Naive thymus-derived CD8-positive, alpha-beta T cell (primary cell): ENCODE data around the gene MME. TPM values are rescaled to one million over a fixed set of nuclear protein-coding genes. Genes with fewer than 3 reads are reported as not detected.

Experiments used
- ATAC-seq, 2 donors: fragments of 150-1000 bp; cut with Tn5 transposase in 1 of 2; sonication (Bioruptor Pico), chemical (Tn5 transposase) in 1 of 2; 1 replicate in 1 of 2; 2 replicates in 1 of 2; pipeline ENCODE4 v1.10.0; 2021; ENCODE audit warnings: mild to moderate bottlenecking in 2 of 2, moderate library complexity in 2 of 2
- POLR2A ChIA-PET: fragments of 350-600 bp; sonication (Branson Sonifier 250); formaldehyde crosslinking; loops from one replicate; lab custom pipeline; 2021; ENCODE audit warnings: antibody characterized with exemption; lab: Charles Lee
- DNase-seq, 10 donors: peaks; one replicate each; pipeline versions ENCODE4 v3.0.0 to v3.0.0-alpha.2; 2020 to 2022
- H3K27ac Mint-ChIP-seq, 10 donors: one replicate each; pipeline ENCODE4 v1.8.0; 2020 to 2022; ENCODE audit warnings: mild to moderate bottlenecking in 10 of 10, mixed read lengths in 10 of 10, moderate library complexity in 4 of 10, inconsistent platforms in 1 of 10
- H3K27me3 Mint-ChIP-seq, 5 donors: one replicate each; pipeline ENCODE4 v1.8.0; 2021 to 2022; ENCODE audit warnings: mixed read lengths in 5 of 5
- H3K36me3 Mint-ChIP-seq, 3 donors: one replicate each; pipeline ENCODE4 v1.8.0; 2020 to 2022; ENCODE audit warnings: mixed read lengths in 3 of 3, mild to moderate bottlenecking in 2 of 3, inconsistent platforms in 1 of 3
- H3K4me1 Mint-ChIP-seq, 4 donors: one replicate each; pipeline ENCODE4 v1.8.0; 2021 to 2022; ENCODE audit warnings: mixed read lengths in 4 of 4
- H3K4me3 Mint-ChIP-seq, 10 donors: one replicate each; pipeline ENCODE4 v1.8.0; 2020 to 2022; ENCODE audit warnings: mild to moderate bottlenecking in 10 of 10, mixed read lengths in 10 of 10, moderate library complexity in 6 of 10, inconsistent platforms in 1 of 10
- H3K9me3 Mint-ChIP-seq, 9 donors: one replicate each; pipeline ENCODE4 v1.8.0; 2020 to 2022; ENCODE audit warnings: mixed read lengths in 9 of 9, mild to moderate bottlenecking in 3 of 9, inconsistent platforms in 1 of 9, moderate library complexity in 1 of 9
- polyA plus RNA-seq, 3 donors: library from polyadenylated mRNA; unstranded; fragments of 300-500 nt; fragmentation: Illumina TruSeq; gene quantifications; one replicate each; pipeline ENCODE4 v1.2.3, GENCODE V29; 2021
- total RNA-seq, 8 experiments: library from RNA in 2 of 8; stranded (reverse) in 2 of 8; gene quantifications; one replicate each; pipeline ENCODE4 v1.2.3 and lab custom pipeline; 2021 to 2026

MME gene
- total and polyA plus RNA-seq, 5 experiments from 2014 or later, result 0.91 to 1.3 TPM; not detected in 3

DNA sequence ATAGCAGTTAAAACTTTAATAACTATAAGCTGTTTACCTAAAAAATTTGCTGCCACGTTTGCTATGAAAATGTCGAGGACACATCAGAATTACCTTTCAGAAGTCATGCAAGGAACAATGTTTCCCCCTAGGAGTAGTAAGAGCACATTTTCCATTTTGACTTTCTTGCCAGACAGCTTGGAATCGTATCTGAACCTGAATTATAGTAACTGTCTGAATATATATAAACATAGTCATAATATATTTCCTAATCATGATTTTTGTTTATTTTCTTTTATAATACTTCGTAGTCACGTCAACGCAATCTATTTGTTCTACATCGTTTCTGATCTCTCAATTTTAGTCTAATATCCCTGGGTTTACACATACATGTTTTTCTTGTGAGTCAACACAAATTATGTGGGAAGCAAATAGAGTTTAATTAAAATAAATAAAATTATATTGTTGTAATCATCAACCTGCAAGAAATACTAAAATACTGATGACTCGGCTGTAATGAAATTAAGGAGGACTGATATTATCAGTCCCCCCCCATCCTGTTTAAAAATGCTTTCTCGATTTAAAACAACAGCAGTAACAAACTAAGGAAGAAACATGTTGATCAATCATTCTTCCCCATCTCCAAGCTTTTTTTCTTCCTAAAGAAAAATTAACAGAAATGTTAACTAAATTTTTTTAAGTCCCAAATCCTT, 78.4 kb downstream of the MME start:
- peaks cover 0 to 2% (median 0%) of the 10 kb centered on the region in 9 donors for H3K9me3 Mint-ChIP-seq
- ATAC-seq (no peak), DNase-seq (no peak)
- H3K27ac Mint-ChIP-seq, result no peak overlapping the region
- H3K27me3 Mint-ChIP-seq, result no peaks in the 10 kb centered on the region
- H3K4me3 Mint-ChIP-seq, result no peak overlapping the region
- no peaks in the 10 kb centered on the region for H3K36me3 Mint-ChIP-seq
- POLR2A ChIA-PET, result no interaction called here
- peaks cover 0 to 2% (median 0%) of the 10 kb centered on the region in 4 donors for H3K4me1 Mint-ChIP-seq

DNA sequence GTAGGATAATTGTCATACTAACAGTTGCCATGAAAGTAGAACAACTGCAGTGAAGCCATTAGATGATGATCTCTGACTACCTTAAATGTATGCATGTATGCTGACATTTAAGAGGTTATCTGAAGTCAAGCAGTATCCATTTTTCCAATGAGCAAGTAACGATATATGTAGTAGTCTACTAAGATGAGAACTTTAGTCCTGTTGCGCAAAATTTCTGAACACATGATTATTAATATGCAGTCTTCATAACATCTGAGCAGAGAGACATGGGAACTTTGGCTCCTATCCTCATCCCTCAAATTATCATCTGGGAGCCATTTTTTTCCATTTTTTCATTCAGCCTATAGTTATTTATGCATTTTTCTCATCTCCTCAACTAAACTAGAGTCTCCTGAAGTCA, 79.2 kb downstream of the MME start:
- no peaks in the 10 kb centered on the region for H3K4me1 Mint-ChIP-seq
- H3K9me3 Mint-ChIP-seq, result peaks cover 0 to 2% (median 0%) of the 10 kb centered on the region in 9 donors
- no peak overlapping the region for H3K27ac Mint-ChIP-seq
- no peaks in the 10 kb centered on the region for H3K36me3 Mint-ChIP-seq
- no peak for ATAC-seq
- DNase-seq, result no peak
- POLR2A ChIA-PET, result no interaction called here
- H3K27me3 Mint-ChIP-seq, result no peaks in the 10 kb centered on the region
- no peak overlapping the region for H3K4me3 Mint-ChIP-seq

DNA sequence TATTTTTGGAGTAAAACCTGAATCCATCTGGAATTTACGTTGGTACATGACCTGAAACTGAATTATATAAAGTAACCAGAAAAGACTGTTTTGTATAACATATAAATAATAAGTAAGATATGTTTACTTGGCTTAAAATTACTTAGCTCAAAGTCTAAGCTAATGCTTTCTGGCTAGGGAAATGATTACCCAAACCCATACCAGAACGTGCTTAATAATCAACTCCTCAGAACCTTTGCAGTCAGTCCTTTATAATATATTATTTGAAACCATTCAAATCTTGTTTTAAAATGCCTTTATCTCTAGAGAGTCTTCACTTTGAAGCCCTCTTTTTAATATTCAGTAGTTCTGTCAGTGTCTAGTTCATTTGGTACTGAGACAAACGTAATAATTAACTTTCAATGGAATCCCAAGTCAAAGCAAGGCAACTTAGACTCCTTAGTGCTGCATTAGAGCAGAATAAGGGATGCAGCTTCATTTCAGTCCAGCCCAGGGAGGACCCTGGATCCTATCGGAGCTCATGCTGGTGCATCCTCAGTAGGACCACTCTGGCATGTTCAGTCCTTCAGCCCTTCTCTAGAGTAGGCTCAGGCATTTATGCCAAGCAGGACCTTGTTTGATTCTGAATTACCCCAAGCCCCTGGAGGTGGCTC, 81.6 kb downstream of the MME start:
- ATAC-seq (no peak), DNase-seq (no peak)
- H3K9me3 Mint-ChIP-seq, result no peaks in the 10 kb centered on the region
- no peaks in the 10 kb centered on the region for H3K36me3 Mint-ChIP-seq
- no peaks in the 10 kb centered on the region for H3K27me3 Mint-ChIP-seq
- no peak overlapping the region for H3K27ac Mint-ChIP-seq
- H3K4me1 Mint-ChIP-seq, result no peaks in the 10 kb centered on the region
- H3K4me3 Mint-ChIP-seq, result no peak overlapping the region
- POLR2A ChIA-PET, result no interaction called here

DNA sequence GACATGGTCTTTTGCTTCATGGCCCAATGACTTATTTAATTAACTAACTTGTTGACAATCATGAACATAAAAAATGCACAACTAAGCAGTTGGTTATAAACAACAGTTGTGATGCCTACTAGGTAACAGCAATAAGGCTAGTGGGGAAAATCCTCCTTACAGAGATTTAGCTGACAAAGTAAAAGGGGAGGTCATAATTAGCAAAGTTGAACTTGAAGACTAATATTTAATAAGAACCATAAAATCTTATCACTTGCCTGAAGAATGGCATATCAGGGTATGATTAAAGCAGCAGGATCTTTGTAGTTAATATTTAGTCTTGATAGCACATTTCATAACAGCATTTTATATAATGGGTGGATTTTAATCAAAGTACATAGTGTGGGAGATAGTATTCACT, 84.2 kb downstream of the MME start:
- Mint-ChIP-seq H3K4me3 (no peak overlapping the region), H3K36me3 (no peaks in the 10 kb centered on the region), H3K27me3 (no peaks in the 10 kb centered on the region), H3K4me1 (no peaks in the 10 kb centered on the region), H3K27ac (no peak overlapping the region), H3K9me3 (peaks cover 0 to 3% (median 0%) of the 10 kb centered on the region in 9 donors)
- POLR2A ChIA-PET, result no interaction called here
- ATAC-seq (no peak), DNase-seq (no peak)

DNA sequence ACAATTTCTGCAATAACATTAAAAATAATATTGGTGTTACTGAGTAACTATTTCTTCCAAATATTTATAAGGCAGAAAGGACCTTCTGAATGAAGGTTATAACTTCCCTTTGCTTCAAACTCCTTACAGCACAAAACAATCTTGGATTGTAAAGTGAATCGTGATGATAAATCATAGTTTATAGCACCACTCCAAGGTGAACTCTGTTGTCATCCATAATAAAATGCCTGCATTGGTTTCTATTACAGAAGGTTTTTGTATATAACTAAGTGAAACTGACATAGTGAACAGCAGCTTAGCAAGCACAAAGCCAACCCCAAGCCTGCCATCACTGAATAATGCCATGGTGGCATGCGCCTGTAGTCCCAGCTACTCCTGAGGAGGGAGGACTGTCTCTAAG, 86.3 kb downstream of the MME start:
- DNase-seq (no peak), ATAC-seq (no peak)
- H3K36me3 Mint-ChIP-seq, result no peaks in the 10 kb centered on the region
- H3K4me3 Mint-ChIP-seq, result no peak overlapping the region
- no peaks in the 10 kb centered on the region for H3K27me3 Mint-ChIP-seq
- no peak overlapping the region for H3K27ac Mint-ChIP-seq
- no peaks in the 10 kb centered on the region for H3K4me1 Mint-ChIP-seq
- POLR2A ChIA-PET, result no interaction called here
- H3K9me3 Mint-ChIP-seq, result peaks cover 0 to 6% (median 0%) of the 10 kb centered on the region in 9 donors

DNA sequence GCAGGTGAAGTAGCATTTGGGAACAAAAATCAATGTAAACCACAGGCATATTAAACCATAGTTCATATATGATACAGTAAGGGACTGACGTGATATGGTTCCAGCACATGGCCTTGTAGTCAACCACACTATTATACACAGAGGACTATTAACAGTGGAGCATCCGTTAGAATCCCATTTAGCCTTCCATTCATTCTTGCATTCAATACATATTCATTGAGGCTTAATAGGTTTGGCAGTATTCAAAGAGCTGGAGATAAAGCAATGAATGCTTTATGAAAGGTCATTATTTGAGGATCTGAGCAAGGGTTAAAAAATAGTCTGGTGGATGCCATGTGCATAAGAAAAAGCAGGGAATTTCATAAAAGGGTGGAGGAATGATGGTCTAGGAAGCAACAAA, 89.1 kb downstream of the MME start:
- H3K4me3 Mint-ChIP-seq, result no peak overlapping the region
- H3K9me3 Mint-ChIP-seq, result peaks cover 0 to 6% (median 0%) of the 10 kb centered on the region in 9 donors

DNA sequence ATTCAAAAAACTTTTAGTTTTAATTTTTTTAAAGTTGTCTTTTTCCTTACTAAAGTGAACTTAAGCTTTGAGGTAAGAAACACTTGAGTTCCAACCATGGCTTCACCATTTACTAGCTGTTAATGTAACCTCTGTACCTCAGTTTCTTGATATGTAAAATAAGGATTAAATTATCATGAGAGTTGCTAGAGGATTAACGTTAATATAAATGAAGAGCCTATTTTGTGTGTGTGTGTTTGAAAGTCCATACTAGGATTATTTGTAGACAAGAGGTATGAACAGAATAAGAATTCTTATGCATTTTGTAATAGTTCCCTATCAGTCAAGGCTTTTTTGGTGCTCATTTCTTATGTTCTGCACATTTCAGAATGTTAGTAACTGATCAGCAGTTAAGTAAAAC, 93.7 kb downstream of the MME start:
- DNase-seq (no peak), ATAC-seq (no peak)
- peaks cover 0 to 3% (median 0%) of the 10 kb centered on the region in 9 donors for H3K9me3 Mint-ChIP-seq
- H3K4me1 Mint-ChIP-seq, result peaks cover 0 to 2% (median 0%) of the 10 kb centered on the region in 4 donors
- POLR2A ChIA-PET, result no interaction called here
- no peak overlapping the region for H3K27ac Mint-ChIP-seq
- H3K4me3 Mint-ChIP-seq, result no peak overlapping the region
- peaks cover 0 to 1% (median 0%) of the 10 kb centered on the region in 5 donors for H3K27me3 Mint-ChIP-seq
- H3K36me3 Mint-ChIP-seq, result no peaks in the 10 kb centered on the region

More for the DNA sequence above, 89.1 kb downstream of the MME start:
- Mint-ChIP-seq H3K4me1 (no peaks in the 10 kb centered on the region), H3K27me3 (no peaks in the 10 kb centered on the region), H3K27ac (no peak overlapping the region), H3K36me3 (no peaks in the 10 kb centered on the region)
- POLR2A ChIA-PET, result no interaction called here
- ATAC-seq (no peak), DNase-seq (no peak)

DNA sequence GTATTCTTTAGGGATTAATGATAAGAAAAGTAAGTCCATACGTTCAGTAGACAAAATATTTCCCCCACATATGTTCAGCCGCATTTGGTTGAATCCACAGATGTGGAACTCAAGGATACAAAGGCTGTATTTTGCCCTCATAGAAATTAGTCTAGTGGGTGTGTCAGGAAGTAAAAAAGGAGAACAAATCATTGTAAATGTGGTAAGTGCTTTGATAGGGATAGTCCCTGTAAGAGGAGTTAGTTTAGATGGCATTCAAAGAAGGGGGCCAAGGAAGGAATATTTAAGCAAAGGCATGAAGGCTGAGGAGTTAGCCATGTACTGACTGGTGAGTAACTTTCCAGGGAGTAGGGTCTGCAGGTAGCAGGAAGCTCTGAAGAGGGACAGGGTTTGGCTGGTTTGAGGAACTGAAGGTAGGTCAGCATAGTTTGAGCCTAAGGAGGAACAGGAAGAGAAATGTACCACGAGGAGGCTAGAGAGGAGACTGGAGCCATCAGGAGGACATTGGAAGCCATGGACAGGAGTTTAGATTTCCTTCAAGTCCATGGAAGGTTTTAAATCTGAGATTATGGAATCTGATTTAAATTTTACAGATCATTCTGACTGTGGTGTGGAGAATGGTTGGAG, 98.8 kb downstream of the MME start:
- no peaks in the 10 kb centered on the region for H3K36me3 Mint-ChIP-seq
- ATAC-seq (no peak), DNase-seq (no peak)
- H3K9me3 Mint-ChIP-seq, result peaks cover 0 to 4% (median 0%) of the 10 kb centered on the region in 9 donors
- no peak overlapping the region for H3K4me3 Mint-ChIP-seq
- POLR2A ChIA-PET, result no interaction called here
- peaks cover 0 to 4% (median 0%) of the 10 kb centered on the region in 5 donors for H3K27me3 Mint-ChIP-seq
- H3K27ac Mint-ChIP-seq, result no peak overlapping the region
- H3K4me1 Mint-ChIP-seq, result peaks cover 0 to 11% (median 0%) of the 10 kb centered on the region in 4 donors

DNA sequence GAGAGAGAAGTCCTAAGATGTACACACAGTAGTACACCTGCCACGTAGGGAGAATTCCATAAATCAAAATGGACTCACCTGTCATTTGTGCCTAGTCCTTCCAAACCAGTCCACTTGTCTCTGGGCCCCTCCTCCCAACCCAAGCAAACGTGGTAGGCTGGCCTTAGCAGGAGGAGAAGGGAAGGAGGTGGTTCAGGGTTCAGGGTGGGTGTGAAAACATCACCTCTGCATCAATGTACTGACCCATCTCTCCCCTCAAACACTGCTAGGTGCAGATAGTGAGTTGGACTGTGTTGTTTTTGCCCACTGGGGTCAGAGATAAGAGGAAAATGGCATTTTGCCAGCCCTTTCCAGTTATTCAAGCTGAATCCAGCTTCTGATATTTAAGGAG, 99.3 kb downstream of the MME start:
- Mint-ChIP-seq H3K4me1 (peaks cover 0 to 16% (median 0%) of the 10 kb centered on the region in 4 donors), H3K4me3 (no peak overlapping the region), H3K27ac (no peak overlapping the region), H3K36me3 (no peaks in the 10 kb centered on the region), H3K9me3 (peaks cover 0 to 4% (median 0%) of the 10 kb centered on the region in 9 donors), H3K27me3 (peaks cover 0 to 4% (median 0%) of the 10 kb centered on the region in 5 donors)
- POLR2A ChIA-PET, result no interaction called here
- ATAC-seq (no peak), DNase-seq (no peak)

DNA sequence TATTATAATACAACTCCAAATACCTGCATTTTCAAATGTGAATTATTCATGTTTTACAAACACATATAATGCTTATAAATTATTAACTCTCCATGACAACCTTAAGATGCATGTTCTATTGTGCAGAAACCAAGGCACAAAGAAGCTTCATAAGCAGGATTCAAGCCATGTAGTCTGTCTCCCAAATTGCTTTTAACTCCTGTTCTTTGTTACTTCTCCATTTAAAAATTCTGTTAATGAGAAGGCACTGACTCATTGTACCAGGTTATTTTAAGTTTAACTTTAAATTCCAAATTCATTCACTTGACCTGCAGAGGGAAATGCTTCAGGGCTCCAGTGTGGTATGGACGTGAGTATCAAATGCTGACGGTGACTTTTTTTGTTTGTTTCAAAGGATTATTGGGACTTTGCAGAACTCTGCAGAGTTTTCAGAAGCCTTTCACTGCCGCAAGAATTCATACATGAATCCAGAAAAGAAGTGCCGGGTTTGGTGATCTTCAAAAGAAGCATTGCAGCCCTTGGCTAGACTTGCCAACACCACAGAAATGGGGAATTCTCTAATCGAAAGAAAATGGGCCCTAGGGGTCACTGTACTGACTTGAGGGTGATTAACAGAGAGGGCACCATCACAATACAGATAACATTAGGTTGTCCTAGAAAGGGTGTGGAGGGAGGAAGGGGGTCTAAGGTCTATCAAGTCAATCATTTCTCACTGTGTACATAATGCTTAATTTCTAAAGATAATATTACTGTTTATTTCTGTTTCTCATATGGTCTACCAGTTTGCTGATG, 100.0 kb downstream of the MME start:
- Mint-ChIP-seq H3K27me3 (peaks cover 0 to 4% (median 0%) of the 10 kb centered on the region in 5 donors), H3K4me1 (peaks cover 0 to 20% (median 0%) of the 10 kb centered on the region in 4 donors), H3K36me3 (no peaks in the 10 kb centered on the region), H3K27ac (no peak overlapping the region), H3K9me3 (peaks cover 0 to 4% (median 0%) of the 10 kb centered on the region in 9 donors), H3K4me3 (no peak overlapping the region)
- ATAC-seq (no peak), DNase-seq (no peak)
- POLR2A ChIA-PET, result no interaction called here

DNA sequence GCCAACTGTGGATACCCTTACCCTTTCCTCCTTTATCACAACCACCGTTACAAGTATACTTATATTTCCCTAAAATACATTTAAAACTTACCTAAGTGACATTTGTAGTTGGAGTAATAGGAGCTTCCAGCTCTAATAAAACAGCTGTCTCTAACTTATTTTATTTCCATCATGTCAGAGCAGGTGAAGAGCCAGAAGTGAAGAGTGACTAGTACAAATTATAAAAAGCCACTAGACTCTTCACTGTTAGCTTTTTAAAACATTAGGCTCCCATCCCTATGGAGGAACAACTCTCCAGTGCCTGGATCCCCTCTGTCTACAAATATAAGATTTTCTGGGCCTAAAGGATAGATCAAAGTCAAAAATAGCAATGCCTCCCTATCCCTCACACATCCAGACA, 102.3 kb downstream of the MME start:
- Mint-ChIP-seq H3K27me3 (peaks cover 0 to 4% (median 0%) of the 10 kb centered on the region in 5 donors), H3K4me3 (no peak overlapping the region), H3K36me3 (no peaks in the 10 kb centered on the region), H3K9me3 (peaks cover 0 to 4% (median 0%) of the 10 kb centered on the region in 9 donors), H3K27ac (no peak overlapping the region), H3K4me1 (peaks cover 0 to 20% (median 0%) of the 10 kb centered on the region in 4 donors)
- POLR2A ChIA-PET, result no interaction called here
- DNase-seq (no peak), ATAC-seq (no peak)

DNA sequence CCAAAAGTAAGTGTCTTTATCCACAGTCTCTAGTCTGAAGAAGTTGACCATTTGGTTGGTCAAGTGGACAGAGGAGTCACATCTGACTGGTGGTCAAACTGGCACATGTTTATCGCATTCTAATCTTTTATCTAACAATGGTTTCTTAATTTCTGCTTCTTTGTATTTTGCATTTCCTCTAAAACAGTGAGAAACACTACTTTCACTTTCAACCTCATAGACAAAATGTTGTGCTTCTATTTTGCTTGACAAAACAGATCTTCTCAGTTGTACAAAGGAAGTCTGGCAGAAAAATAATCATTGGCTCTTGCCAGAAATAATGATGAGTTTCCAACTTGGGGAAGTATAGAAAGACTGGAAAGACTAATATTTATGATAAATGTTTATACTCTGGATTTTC, 103.9 kb downstream of the MME start:
- peak overlapping the region in 1 of 10 donors; percentile 17 for H3K27ac Mint-ChIP-seq
- H3K36me3 Mint-ChIP-seq, result no peaks in the 10 kb centered on the region
- DNase-seq (no peak), ATAC-seq (no peak)
- peaks cover 0 to under 1% (median 0%) of the 10 kb centered on the region in 5 donors for H3K27me3 Mint-ChIP-seq
- peaks cover 0 to 2% (median 0%) of the 10 kb centered on the region in 9 donors for H3K9me3 Mint-ChIP-seq
- H3K4me3 Mint-ChIP-seq, result peak overlapping the region in 2 of 10 donors; percentile 4 to 48
- H3K4me1 Mint-ChIP-seq, result peaks cover 0 to 16% (median 0%) of the 10 kb centered on the region in 4 donors
- POLR2A ChIA-PET, result no interaction called here
